H1 (cell line): ENCODE measurements around the gene PDCD5. TPM values are rescaled to one million over a fixed set of nuclear protein-coding genes. Genes with fewer than 3 reads are reported as not detected.

Source experiments
- CTCF ChIA-PET: fragments of 300-600 bp; sonication (Branson Sonifier 250); formaldehyde crosslinking; loops from one replicate; lab custom pipeline; 2021; ENCODE audit not compliant: partially characterized antibody; lab: Charles Lee
- POLR2A ChIA-PET: fragments of 300-600 bp; sonication (Branson Sonifier 250); formaldehyde crosslinking; loops from one replicate; lab custom pipeline; 2021; ENCODE audit warnings: inconsistent platforms; ENCODE audit not compliant: partially characterized antibody; lab: Charles Lee
- DNase-seq, 2 experiments: peaks; one replicate each; pipeline versions ENCODE4 v3.0.0 to v3.0.0-alpha.2; 2010 to 2022; ENCODE audit warnings: low spot score in 2 of 2, low read depth in 1 of 2, mixed read lengths in 1 of 2
- FAIRE-seq: peaks from 2 replicates; lab custom pipeline; 2011; peaks lifted over from hg19 to GRCh38; lab: Jason Lieb, UNC
- H2AFZ ChIP-seq: 2 replicates; pipeline ENCODE4 v1.8.1; 2012; ENCODE audit warnings: low read length, inconsistent platforms
- H2AK5ac ChIP-seq: 2 replicates; pipeline ENCODE4 v1.6.1; 2013; ENCODE audit warnings: low read depth, low read length
- H2BK120ac ChIP-seq: replicated peaks from 2 replicates; pipeline ENCODE3; 2013; ENCODE audit warnings: low read depth, low read length, inconsistent platforms
- H2BK12ac ChIP-seq: 2 replicates; pipeline ENCODE4 v1.6.1; 2013; ENCODE audit warnings: low read depth, low read length
- H2BK15ac ChIP-seq: 2 replicates; pipeline ENCODE4 v1.6.1; 2013; ENCODE audit warnings: low read length
- H2BK20ac ChIP-seq: 2 replicates; pipeline ENCODE4 v1.6.1; 2013; ENCODE audit warnings: low read length
- H2BK5ac ChIP-seq: 2 replicates; pipeline ENCODE4 v1.6.1; 2013; ENCODE audit warnings: low read depth, low read length
- H3K14ac ChIP-seq: 2 replicates; pipeline ENCODE4 v1.6.1; 2013; ENCODE audit warnings: inconsistent platforms; ENCODE audit not compliant: insufficient read length
- H3K18ac ChIP-seq: 2 replicates; pipeline ENCODE4 v1.6.1; 2013; ENCODE audit warnings: low read length; ENCODE audit errors: extremely low read depth
- H3K23ac ChIP-seq: 2 replicates; pipeline ENCODE4 v1.6.1; 2013; ENCODE audit warnings: inconsistent platforms; ENCODE audit not compliant: insufficient read length
- H3K23me2 ChIP-seq: 2 replicates; pipeline ENCODE4 v1.6.1; 2013; ENCODE audit warnings: low read depth, low read length
- H3K27ac ChIP-seq: 2 replicates; pipeline ENCODE4 v1.6.1; 2011; ENCODE audit warnings: low read depth, low read length, inconsistent platforms
- H3K27me3 ChIP-seq, 4 experiments: replicated peaks in 1 of 4; 1 replicate in 1 of 4; 2 replicates in 3 of 4; pipeline versions ENCODE4 v1.6.1 to v1.8.1; 2011 to 2013; ENCODE audit warnings: low read length in 3 of 4, mild to moderate bottlenecking in 3 of 4, inconsistent platforms in 2 of 4, mixed read lengths in 2 of 4, moderate library complexity in 1 of 4; ENCODE audit not compliant: control insufficient read depth in 3 of 4, insufficient read depth in 3 of 4; ENCODE audit errors: extremely low read depth in 1 of 4
- H3K36me3 ChIP-seq, 4 experiments: 2 replicates each; pipeline versions ENCODE4 v1.6.1 to v1.8.1; 2011 to 2013; ENCODE audit warnings: mild to moderate bottlenecking in 4 of 4, low read length in 3 of 4, moderate library complexity in 2 of 4, control low read depth in 1 of 4, inconsistent platforms in 1 of 4; ENCODE audit not compliant: insufficient read depth in 4 of 4, control insufficient read depth in 2 of 4
- H3K4ac ChIP-seq: replicated peaks from 2 replicates; pipeline ENCODE3; 2013; ENCODE audit warnings: low read length, low read depth, mixed read lengths, inconsistent platforms; ENCODE audit not compliant: insufficient read length
- H3K4me1 ChIP-seq, 4 experiments: replicated peaks in 1 of 4; 1 replicate in 1 of 4; 2 replicates in 3 of 4; pipeline versions ENCODE4 v1.6.1 to v1.8.1; 2011 to 2013; ENCODE audit warnings: low read length in 3 of 4, inconsistent platforms in 2 of 4, mixed read lengths in 1 of 4; ENCODE audit not compliant: insufficient read depth in 4 of 4, control insufficient read depth in 3 of 4
- H3K4me2 ChIP-seq, 2 experiments: 2 replicates each; pipeline versions ENCODE4 v1.6.1 to v1.8.1; 2011 to 2013; ENCODE audit warnings: low read depth in 2 of 2, low read length in 2 of 2, control low read depth in 1 of 2, inconsistent platforms in 1 of 2, mild to moderate bottlenecking in 1 of 2; ENCODE audit not compliant: insufficient read depth in 1 of 2
- H3K4me3 ChIP-seq, 4 experiments: fragments of 200-600, 300-600 bp in 1 of 4; sonication (generic), shearing (Covaris generic), sonication (Bioruptor Twin) in 1 of 4; 2 replicates each; pipeline versions ENCODE4 v1.5.1 to v1.8.1; 2011 to 2016; ENCODE audit warnings: low read length in 4 of 4, low read depth in 3 of 4, control low read depth in 2 of 4, inconsistent platforms in 2 of 4, mild to moderate bottlenecking in 2 of 4, mixed read lengths in 1 of 4, moderate library complexity in 1 of 4; ENCODE audit not compliant: insufficient read depth in 2 of 4; ENCODE audit errors: extremely low read depth in 1 of 4
- H3K56ac ChIP-seq: replicated peaks from 2 replicates; pipeline ENCODE3; 2013; ENCODE audit warnings: low read depth, mild to moderate bottlenecking, mixed read lengths, low read length, inconsistent platforms; ENCODE audit not compliant: insufficient read length
- H3K79me1 ChIP-seq: 2 replicates; pipeline ENCODE4 v1.6.1; 2013; ENCODE audit warnings: low read depth, low read length, control low read depth
- H3K79me2 ChIP-seq, 2 experiments: 2 replicates each; pipeline versions ENCODE4 v1.6.1 to v1.8.1; 2012 to 2013; ENCODE audit warnings: low read length in 2 of 2, mild to moderate bottlenecking in 2 of 2, inconsistent platforms in 1 of 2; ENCODE audit not compliant: insufficient read depth in 2 of 2, control insufficient read depth in 1 of 2
- H3K9ac ChIP-seq, 4 experiments: replicated peaks in 1 of 4; 1 replicate in 1 of 4; 2 replicates in 3 of 4; pipeline versions ENCODE4 v1.6.1 to v1.8.1; 2011 to 2013; ENCODE audit warnings: low read depth in 3 of 4, low read length in 3 of 4, control low read depth in 2 of 4, mild to moderate bottlenecking in 2 of 4, moderate library complexity in 2 of 4, inconsistent platforms in 1 of 4; ENCODE audit errors: extremely low read depth in 1 of 4
- H3K9me3 ChIP-seq, 2 experiments: 2 replicates each; pipeline versions ENCODE4 v1.6.1 to v1.8.1; 2012 to 2013; ENCODE audit warnings: mild to moderate bottlenecking in 2 of 2, moderate library complexity in 2 of 2, control low read depth in 1 of 2, inconsistent platforms in 1 of 2, low read depth in 1 of 2, low read length in 1 of 2, mixed read lengths in 1 of 2; ENCODE audit not compliant: insufficient read depth in 2 of 2
- H4K20me1 ChIP-seq, 2 experiments: replicated peaks in 1 of 2; 2 replicates each; pipeline versions ENCODE3 to v1.8.1; 2011 to 2013; ENCODE audit warnings: inconsistent platforms in 2 of 2, low read length in 2 of 2, mild to moderate bottlenecking in 1 of 2; ENCODE audit not compliant: insufficient read depth in 2 of 2, control insufficient read depth in 1 of 2
- H4K5ac ChIP-seq: 2 replicates; pipeline ENCODE4 v1.6.1; 2013; ENCODE audit warnings: low read length, low read depth, mixed read lengths, inconsistent platforms; ENCODE audit not compliant: insufficient read length
- H4K8ac ChIP-seq: 2 replicates; pipeline ENCODE4 v1.8.0; 2013; ENCODE audit warnings: mild to moderate bottlenecking, moderate library complexity, low read length, inconsistent platforms; ENCODE audit not compliant: insufficient read depth; ENCODE audit errors: extremely low read depth
- H4K91ac ChIP-seq: replicated peaks from 2 replicates; pipeline ENCODE3; 2013; ENCODE audit warnings: low read length, mixed read lengths, inconsistent platforms; ENCODE audit not compliant: insufficient read length
- JUND ChIP-seq: IDR thresholded peaks from 2 replicates; pipeline ENCODE4 v1.6.1; 2011; ENCODE audit warnings: mild to moderate bottlenecking, improper control_type of control experiment, low read length
- RBBP5 ChIP-seq: IDR thresholded peaks from 2 replicates; pipeline ENCODE4 v1.7.1; 2012; ENCODE audit warnings: low read depth, mild to moderate bottlenecking, inconsistent platforms, low read length, moderate library complexity, borderline replicate concordance
- SUZ12 ChIP-seq: fragments of 200-600 bp; sonication (generic); IDR thresholded peaks from 2 replicates; pipeline ENCODE4 v1.6.1; 2012; ENCODE audit warnings: mild to moderate bottlenecking, inconsistent platforms, low read length, moderate library complexity, mixed read lengths
- TAF1 ChIP-seq: IDR thresholded peaks from 2 replicates; pipeline ENCODE4 v1.6.1; 2011; ENCODE audit warnings: mild to moderate bottlenecking, low read depth, low read length
- WGBS, 2 experiments: shearing (Covaris generic) in 1 of 2; methylation state at CpG; one replicate each; pipeline versions ENCODE4 v1.1.6 to v1.1.7; 2013 to 2015; ENCODE audit warnings: low lambda C conversion rate in 2 of 2, mixed read lengths in 2 of 2, inconsistent platforms in 1 of 2, low coverage in 1 of 2, missing lambda C conversion rate in 1 of 2; ENCODE audit not compliant: insufficient replicate concordance in 2 of 2, insufficient coverage in 1 of 2, insufficient read length in 1 of 2; ENCODE audit errors: extremely low coverage in 1 of 2, missing lambda C conversion rate in 1 of 2; 5-methylcytosine and 5-hydroxymethylcytosine counted together
- polyA plus RNA-seq, 7 experiments: library from polyadenylated mRNA; depleted of rRNA in 3 of 7; stranded (reverse) in 5 of 7; unstranded in 2 of 7; fragments of >200 nt in 5 of 7; fragments of 200-250 nt in 2 of 7; gene quantifications; 1 replicate in 5 of 7; 2 replicates in 1 of 7; 4 replicates in 1 of 7; pipeline versions ENCODE4 v1.2.1 to v1.2.3, GENCODE V29; 2011 to 2013; ENCODE audit warnings: missing spikeins in 2 of 7, mixed read lengths in 2 of 7
- total RNA-seq: library from RNA; stranded (reverse); fragmentation: NEBNext Ultra II Directional; extraction: Animal tissue kit (Norgen Biotek cat#: 25700); gene quantifications from 2 replicates; pipeline ENCODE4 v1.2.1, GENCODE V29; 2021

PDCD5 gene
- total and polyA plus RNA-seq, 2 of the 8 experiments (the other 6 are each of a cell fraction or from before 2014, with no cell fraction given), result 43.2 to 98.8 TPM

DNA sequence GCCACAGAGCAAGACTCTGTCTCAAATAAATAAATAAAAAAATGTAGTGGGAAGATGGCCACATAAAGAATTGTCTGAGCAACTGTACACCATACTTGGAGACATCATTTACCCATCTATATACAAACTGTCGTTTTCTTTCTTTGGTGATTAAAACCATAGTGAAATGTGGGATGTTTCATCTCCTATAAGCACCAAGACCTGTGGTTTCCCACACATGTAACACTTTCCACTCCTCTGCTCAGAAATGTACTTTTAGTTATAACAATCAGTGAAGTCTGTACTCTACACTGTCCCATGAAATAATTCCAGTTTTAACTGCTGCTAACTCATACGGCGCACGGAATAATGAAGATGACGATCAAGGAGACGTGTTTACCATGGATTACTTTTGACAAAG lies 18.3 kb downstream of the PDCD5 start:
- no peak overlapping the region for H2AK5ac ChIP-seq
- no peak overlapping the region for H2BK5ac ChIP-seq
- H3K4me1 ChIP-seq, result no peaks in the 10 kb centered on the region
- no peak overlapping the region for H3K56ac ChIP-seq
- no peak overlapping the region for H4K91ac ChIP-seq
- no peak overlapping the region for H3K14ac ChIP-seq
- H3K23me2 ChIP-seq, result no peaks in the 10 kb centered on the region
- H4K8ac ChIP-seq, result no peak overlapping the region
- H2AFZ ChIP-seq, result no peak overlapping the region
- no peak overlapping the region for H2BK12ac ChIP-seq
- H3K27me3 ChIP-seq, result no peaks in the 10 kb centered on the region
- no peak overlapping the region for H4K5ac ChIP-seq
- WGBS, 2 experiments, result 91% methylated on average over 6 of the region's 6 CpGs; no CpG with 5 or more reads in 1 of the 2 experiments
- no peak overlapping the region for H3K18ac ChIP-seq
- FAIRE-seq, result no peak
- no peak overlapping the region for H2BK15ac ChIP-seq
- H3K9me3 ChIP-seq, result no peaks in the 10 kb centered on the region
- no peaks in the 10 kb centered on the region for H3K79me1 ChIP-seq
- no peak overlapping the region for H3K4me2 ChIP-seq
- H3K23ac ChIP-seq, result no peak overlapping the region
- H3K9ac ChIP-seq, result no peak overlapping the region
- POLR2A ChIA-PET, result no interaction called here
- peaks cover 7 to 65% (median 41%) of the 10 kb centered on the region in 4 experiments; a peak in 7 of 8 replicates for H3K36me3 ChIP-seq
- TF ChIP-seq SUZ12 (no peak), TAF1 (no peak), JUND (no peak), RBBP5 (no peak)
- TF ChIP-seq, all 59 proteins: peak for 0
- Histone ChIP-seq H2BK20ac (no peak overlapping the region), H3K27ac (no peak overlapping the region), H3K79me2 (no peaks in the 10 kb centered on the region), H3K4me3 (no peak overlapping the region), H2BK120ac (no peak overlapping the region), H3K4ac (no peak overlapping the region), H4K20me1 (peaks cover 0 to 1% of the 10 kb centered on the region in 2 experiments)
- CTCF ChIA-PET, result interaction anchor here (0.9 to 1.5 kb wide), 5 partner anchors 13 to 49 kb away, joined by 3 to 6 read pairs (median 4); no protein-coding TSS in a partner anchor
- no peak for DNase-seq
